ENCODE measurements around the gene COQ10A.
A peak's percentile ranks its signal among the peaks of the same experiment; 100 is the strongest.
"Not testable (repeated sequence)": the region's sequence is repeated elsewhere in the genome, so short reads cannot be mapped to it uniquely, and the experiment has no call there.

COQ10A gene

GRCh38 chr12:56267443-56268071 is 815 bp downstream of the COQ10A start:
- peak overlapping the region; percentile 20 for H3K9ac ChIP-seq (ENCODE audit: low read length)
- no peak overlapping the region for H2BK12ac ChIP-seq (ENCODE audit: low read length)
- H3K14ac ChIP-seq (ENCODE audit: low read length): no peak overlapping the region
- peaks cover 2 to 4% of the 10 kb centered on the region in 2 experiments for H3K4me1 ChIP-seq (ENCODE audit: control insufficient read depth in 1 of 2, insufficient read depth in 2 of 2, low read length in 2 of 2)
- H2BK5ac ChIP-seq (ENCODE audit: low read depth, low read length, poor library complexity): no peak overlapping the region
- H3K27ac ChIP-seq (ENCODE audit: low read depth, low read length): no peak overlapping the region
- WGBS (ENCODE audit: extremely low coverage, insufficient coverage, insufficient read length): no CpG with 5 or more reads among the region's 21 CpGs
- H4K91ac ChIP-seq (ENCODE audit: low read depth, low read length): no peak overlapping the region
- H2AFZ ChIP-seq (ENCODE audit: insufficient read depth, low read length, poor library complexity): peak overlapping the region; percentile 31
- no peak overlapping the region for H3K4ac ChIP-seq (ENCODE audit: low read depth, low read length)
- H3K9me3 ChIP-seq (ENCODE audit: insufficient read depth, low read depth, low read length): no peaks in the 10 kb centered on the region
- H4K8ac ChIP-seq (ENCODE audit: low read depth, low read length): peak overlapping the region; percentile 42
- DNase-seq: peak; percentile 30 to 44
- peaks cover 8 to 16% of the 10 kb centered on the region in 2 experiments for H3K36me3 ChIP-seq (ENCODE audit: control insufficient read depth in 1 of 2, insufficient read depth in 2 of 2, low read length in 2 of 2)
- peak overlapping the region; percentile 82 for H3K4me2 ChIP-seq (ENCODE audit: low read length)
- H3K79me1 ChIP-seq (ENCODE audit: low read length): peaks cover 3% of the 10 kb centered on the region
- peak overlapping the region; percentile 83 for H3K4me3 ChIP-seq (ENCODE audit: low read depth, low read length)
- peaks cover 2% of the 10 kb centered on the region for H3K79me2 ChIP-seq (ENCODE audit: control insufficient read depth, insufficient read depth, low read length, poor library complexity)
- H2BK120ac ChIP-seq (ENCODE audit: insufficient read depth, low read length, poor library complexity): no peak overlapping the region
- H2AK5ac ChIP-seq (ENCODE audit: low read length): no peak overlapping the region
- H3K27me3 ChIP-seq (ENCODE audit: insufficient read depth, low read length): no peaks in the 10 kb centered on the region
- H3K23ac ChIP-seq (ENCODE audit: low read length): no peak overlapping the region
- H4K12ac ChIP-seq (ENCODE audit: low read depth, low read length): no peak overlapping the region
- no peak overlapping the region for H3K18ac ChIP-seq (ENCODE audit: low read length)

GRCh38 chr12:56271031-56271430 is 4.3 kb downstream of the COQ10A start:
- WGBS (ENCODE audit: extremely low coverage, insufficient coverage, insufficient read length): no CpG with 5 or more reads among the region's 1 CpG
- H2AFZ ChIP-seq (ENCODE audit: insufficient read depth, low read length, poor library complexity): no peak overlapping the region
- H3K79me2 ChIP-seq (ENCODE audit: control insufficient read depth, insufficient read depth, low read length, poor library complexity): peaks cover 2% of the 10 kb centered on the region
- no peak overlapping the region for H3K4ac ChIP-seq (ENCODE audit: low read depth, low read length)
- H3K36me3 ChIP-seq (ENCODE audit: control insufficient read depth in 1 of 2, insufficient read depth in 2 of 2, low read length in 2 of 2): peaks cover 34 to 49% of the 10 kb centered on the region in 2 experiments
- H3K14ac ChIP-seq (ENCODE audit: low read length): no peak overlapping the region
- H3K27me3 ChIP-seq (ENCODE audit: insufficient read depth, low read length): no peaks in the 10 kb centered on the region
- H3K9ac ChIP-seq (ENCODE audit: low read length): no peak overlapping the region
- no peak overlapping the region for H3K4me2 ChIP-seq (ENCODE audit: low read length)
- H2AK5ac ChIP-seq (ENCODE audit: low read length): no peak overlapping the region
- H4K8ac ChIP-seq (ENCODE audit: low read depth, low read length): no peak overlapping the region
- H3K23ac ChIP-seq (ENCODE audit: low read length): no peak overlapping the region
- no peaks in the 10 kb centered on the region for H3K9me3 ChIP-seq (ENCODE audit: insufficient read depth, low read depth, low read length)
- no peak overlapping the region for H3K18ac ChIP-seq (ENCODE audit: low read length)
- H4K12ac ChIP-seq (ENCODE audit: low read depth, low read length): no peak overlapping the region
- no peak overlapping the region for H2BK5ac ChIP-seq (ENCODE audit: low read depth, low read length, poor library complexity)
- H4K91ac ChIP-seq (ENCODE audit: low read depth, low read length): no peak overlapping the region
- peaks cover 2 to 4% of the 10 kb centered on the region in 2 experiments for H3K4me1 ChIP-seq (ENCODE audit: control insufficient read depth in 1 of 2, insufficient read depth in 2 of 2, low read length in 2 of 2)
- no peak overlapping the region for H3K4me3 ChIP-seq (ENCODE audit: low read depth, low read length)
- no peak overlapping the region for H2BK12ac ChIP-seq (ENCODE audit: low read length)
- H3K27ac ChIP-seq (ENCODE audit: low read depth, low read length): no peak overlapping the region
- H2BK120ac ChIP-seq (ENCODE audit: insufficient read depth, low read length, poor library complexity): no peak overlapping the region
- peak in 1 of 2 donors; percentile 41 for DNase-seq
- peaks cover 3% of the 10 kb centered on the region for H3K79me1 ChIP-seq (ENCODE audit: low read length)

- H3K27ac ChIP-seq (ENCODE audit: low read depth, low read length); H3K4me1 ChIP-seq (ENCODE audit: control insufficient read depth in 1 of 2, insufficient read depth in 2 of 2, low read length in 2 of 2); H2AFZ ChIP-seq (ENCODE audit: insufficient read depth, low read length, poor library complexity); H2BK120ac ChIP-seq (ENCODE audit: insufficient read depth, low read length, poor library complexity); H2AK5ac ChIP-seq (ENCODE audit: low read length); H3K9me3 ChIP-seq (ENCODE audit: insufficient read depth, low read depth, low read length); H3K14ac ChIP-seq (ENCODE audit: low read length); H3K23ac ChIP-seq (ENCODE audit: low read length); H4K8ac ChIP-seq (ENCODE audit: low read depth, low read length); H4K91ac ChIP-seq (ENCODE audit: low read depth, low read length); H3K18ac ChIP-seq (ENCODE audit: low read length); DNase-seq; H3K4me3 ChIP-seq (ENCODE audit: low read depth, low read length); H3K79me2 ChIP-seq (ENCODE audit: control insufficient read depth, insufficient read depth, low read length, poor library complexity); H3K9ac ChIP-seq (ENCODE audit: low read length); H2BK5ac ChIP-seq (ENCODE audit: low read depth, low read length, poor library complexity); H3K4ac ChIP-seq (ENCODE audit: low read depth, low read length); H3K27me3 ChIP-seq (ENCODE audit: insufficient read depth, low read length); H4K12ac ChIP-seq (ENCODE audit: low read depth, low read length); H2BK12ac ChIP-seq (ENCODE audit: low read length); H3K4me2 ChIP-seq (ENCODE audit: low read length); H3K79me1 ChIP-seq (ENCODE audit: low read length): not testable (repeated sequence)
- WGBS (ENCODE audit: extremely low coverage, insufficient coverage, insufficient read length): no CpG with 5 or more reads among the region's 2 CpGs
- peaks cover 39 to 53% of the 10 kb centered on the region in 2 experiments for H3K36me3 ChIP-seq (ENCODE audit: control insufficient read depth in 1 of 2, insufficient read depth in 2 of 2, low read length in 2 of 2)
Measured at GRCh38 chr12:56272468-56272867, 5.7 kb downstream of the COQ10A start.

- no peak overlapping the region for H2BK5ac ChIP-seq (ENCODE audit: low read depth, low read length, poor library complexity)
- no peak overlapping the region for H3K18ac ChIP-seq (ENCODE audit: low read length)
- H3K27ac ChIP-seq (ENCODE audit: low read depth, low read length): no peak overlapping the region
- H2BK120ac ChIP-seq (ENCODE audit: insufficient read depth, low read length, poor library complexity): no peak overlapping the region
- no peaks in the 10 kb centered on the region for H3K9me3 ChIP-seq (ENCODE audit: insufficient read depth, low read depth, low read length)
- no peak overlapping the region for H2AFZ ChIP-seq (ENCODE audit: insufficient read depth, low read length, poor library complexity)
- H4K91ac ChIP-seq (ENCODE audit: low read depth, low read length): no peak overlapping the region
- no peaks in the 10 kb centered on the region for H3K27me3 ChIP-seq (ENCODE audit: insufficient read depth, low read length)
- WGBS (ENCODE audit: extremely low coverage, insufficient coverage, insufficient read length): no CpG with 5 or more reads among the region's 2 CpGs
- H3K9ac ChIP-seq (ENCODE audit: low read length): no peak overlapping the region
- no peak overlapping the region for H3K4me2 ChIP-seq (ENCODE audit: low read length)
- H3K36me3 ChIP-seq (ENCODE audit: control insufficient read depth in 1 of 2, insufficient read depth in 2 of 2, low read length in 2 of 2): peaks cover 55 to 70% of the 10 kb centered on the region in 2 experiments
- no peak overlapping the region for H2BK12ac ChIP-seq (ENCODE audit: low read length)
- no peak overlapping the region for H3K4ac ChIP-seq (ENCODE audit: low read depth, low read length)
- H3K79me1 ChIP-seq (ENCODE audit: low read length): no peaks in the 10 kb centered on the region
- no peaks in the 10 kb centered on the region for H3K4me1 ChIP-seq (ENCODE audit: control insufficient read depth in 1 of 2, insufficient read depth in 2 of 2, low read length in 2 of 2)
- H3K79me2 ChIP-seq (ENCODE audit: control insufficient read depth, insufficient read depth, low read length, poor library complexity): no peaks in the 10 kb centered on the region
- H3K23ac ChIP-seq (ENCODE audit: low read length): no peak overlapping the region
- H4K8ac ChIP-seq (ENCODE audit: low read depth, low read length): no peak overlapping the region
- no peak overlapping the region for H4K12ac ChIP-seq (ENCODE audit: low read depth, low read length)
- H2AK5ac ChIP-seq (ENCODE audit: low read length): no peak overlapping the region
- DNase-seq: no peak
- H3K4me3 ChIP-seq (ENCODE audit: low read depth, low read length): no peak overlapping the region
- H3K14ac ChIP-seq (ENCODE audit: low read length): no peak overlapping the region
Measured at GRCh38 chr12:56274299-56274698, 7.6 kb downstream of the COQ10A start.

Data from trophoblast cell (in vitro differentiated cells and primary cell).